ENCODE results near the gene GRHL1.
A peak's percentile ranks its signal among the peaks of the same experiment; 100 is the strongest.
"Not testable (repeated sequence)": the region's sequence is repeated elsewhere in the genome, so short reads cannot be mapped to it uniquely, and the experiment has no call there.

GRHL1 gene

GRCh38 chr2:10010861-10011605 lies 59.5 kb downstream of the GRHL1 start:
- not testable (repeated sequence) for DNase-seq

- DNase-seq = not testable (repeated sequence)
Observed at GRCh38 chr2:10011606-10012325, 60.3 kb downstream of the GRHL1 start.

- not testable (repeated sequence) for DNase-seq
Observed at GRCh38 chr2:10012366-10012962, 61.0 kb downstream of the GRHL1 start.

GRCh38 chr2:10012963-10013461 lies 61.5 kb downstream of the GRHL1 start:
- DNase-seq = no peak

GRCh38 chr2:10013651-10014417 lies 62.3 kb downstream of the GRHL1 start:
- not testable (repeated sequence) for DNase-seq

GRCh38 chr2:10014418-10015190 lies 63.1 kb downstream of the GRHL1 start:
- no peak for DNase-seq

GRCh38 chr2:10015376-10015989 lies 64.0 kb downstream of the GRHL1 start:
- DNase-seq = not testable (repeated sequence)

GRCh38 chr2:10016001-10016801 lies 64.7 kb downstream of the GRHL1 start:
- no peak for DNase-seq

- no peak for DNase-seq
Observed at GRCh38 chr2:10016802-10017258, 65.3 kb downstream of the GRHL1 start.

- no peak for DNase-seq
Observed at GRCh38 chr2:10017313-10017941, 65.9 kb downstream of the GRHL1 start.

- DNase-seq = no peak
Observed at GRCh38 chr2:10019174-10019573, 67.7 kb downstream of the GRHL1 start.

GRCh38 chr2:10019602-10020400 lies 68.3 kb downstream of the GRHL1 start:
- peak; percentile 26 for DNase-seq

- no peak for DNase-seq
Observed at GRCh38 chr2:10022041-10022421, 70.5 kb downstream of the GRHL1 start.

- no peak for DNase-seq
Observed at GRCh38 chr2:10022445-10022844, 71.0 kb downstream of the GRHL1 start.

GRCh38 chr2:10022966-10023662 lies 71.6 kb downstream of the GRHL1 start:
- no peak for DNase-seq

GRCh38 chr2:10026940-10027569 lies 75.6 kb downstream of the GRHL1 start:
- DNase-seq = no peak

- DNase-seq = no peak
Observed at GRCh38 chr2:10027660-10028330, 76.3 kb downstream of the GRHL1 start.
